ENCODE results near the gene NHLRC4. TPM values are rescaled to one million over a fixed set of nuclear protein-coding genes. Genes with fewer than 3 reads are reported as not detected.

NHLRC4 gene
- total RNA-seq = 1.2 TPM

- peak; percentile 67 for DNase-seq (ENCODE audit: low spot score)
Measured at GRCh38 chr16:566475-567372, at the start of gene NHLRC4. Gene NHLRC4 (plus strand): TSS chr16:567005. CDS start chr16:568048, 1,043 bp downstream.

- no peak for DNase-seq (ENCODE audit: low spot score)
Measured at GRCh38 chr16:518858-519257, 47.9 kb upstream of the NHLRC4 start.

GRCh38 chr16:519425-519824, 47.4 kb upstream of the NHLRC4 start:
- DNase-seq (ENCODE audit: low spot score) = no peak

GRCh38 chr16:519841-520687, 46.7 kb upstream of the NHLRC4 start:
- no peak for DNase-seq (ENCODE audit: low spot score)

GRCh38 chr16:520847-521246, 46.0 kb upstream of the NHLRC4 start:
- DNase-seq (ENCODE audit: low spot score) = no peak

GRCh38 chr16:521381-522210, 45.2 kb upstream of the NHLRC4 start:
- DNase-seq (ENCODE audit: low spot score) = no peak

- no peak for DNase-seq (ENCODE audit: low spot score)
Measured at GRCh38 chr16:522320-523096, 44.3 kb upstream of the NHLRC4 start.

- no peak for DNase-seq (ENCODE audit: low spot score)
Measured at GRCh38 chr16:523097-523741, 43.6 kb upstream of the NHLRC4 start.

GRCh38 chr16:524274-525040, 42.3 kb upstream of the NHLRC4 start:
- no peak for DNase-seq (ENCODE audit: low spot score)

- DNase-seq (ENCODE audit: low spot score) = no peak
Measured at GRCh38 chr16:525123-525519, 41.7 kb upstream of the NHLRC4 start.

- DNase-seq (ENCODE audit: low spot score) = peak; percentile 54
Measured at GRCh38 chr16:525520-526180, 41.2 kb upstream of the NHLRC4 start.

GRCh38 chr16:526181-527014, 40.4 kb upstream of the NHLRC4 start:
- DNase-seq (ENCODE audit: low spot score) = no peak

GRCh38 chr16:527015-527903, 39.5 kb upstream of the NHLRC4 start, which contains the start of gene CAPN15:
Gene CAPN15 (plus strand): TSS chr16:527712. CDS start chr16:546839, 19,127 bp downstream.
- DNase-seq (ENCODE audit: low spot score) = peak; percentile 82

GRCh38 chr16:528111-529011, 38.4 kb upstream of the NHLRC4 start:
- no peak for DNase-seq (ENCODE audit: low spot score)

- no peak for DNase-seq (ENCODE audit: low spot score)
Measured at GRCh38 chr16:529012-529575, 37.7 kb upstream of the NHLRC4 start.

All from mucosa of gallbladder (tissue), 1 donor.